ENCODE data around the gene KRT75. TPM values are rescaled to one million over a fixed set of nuclear protein-coding genes. Genes with fewer than 3 reads are reported as not detected.

The KRT75 gene
- total and polyA plus RNA-seq, 12 donors = not detected

DNA sequence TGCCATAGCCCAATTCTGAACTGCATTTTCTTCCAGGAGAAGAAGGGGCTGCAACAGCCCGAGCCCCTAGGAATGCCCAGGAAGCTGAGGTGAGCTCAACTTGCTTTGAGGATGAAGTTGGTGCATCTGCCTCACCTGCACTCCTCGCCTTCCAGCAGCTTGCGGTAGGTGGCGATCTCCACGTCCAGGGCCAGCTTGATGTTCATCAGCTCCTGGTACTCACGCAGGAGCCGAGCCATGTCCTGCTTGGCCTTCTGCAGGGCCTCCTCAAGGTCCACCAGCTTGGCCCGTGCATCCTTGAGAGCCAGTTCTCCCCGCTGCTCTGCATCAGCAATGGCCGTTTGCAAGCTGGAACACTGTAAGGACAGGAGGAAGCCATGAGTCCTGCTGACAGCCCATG, 6.0 kb downstream of the KRT75 start:
- Histone ChIP-seq H3K4me3 (no peak overlapping the region), H3K27me3 (peaks cover 0 to 40% (median 25%) of the 10 kb centered on the region in 7 donors), H3K27ac (no peak overlapping the region), H3K4me1 (peaks cover 0 to 8% (median 0%) of the 10 kb centered on the region in 9 donors), H3K9me3 (no peaks in the 10 kb centered on the region), H3K36me3 (no peaks in the 10 kb centered on the region)
- TF ChIP-seq, protein P1, sequence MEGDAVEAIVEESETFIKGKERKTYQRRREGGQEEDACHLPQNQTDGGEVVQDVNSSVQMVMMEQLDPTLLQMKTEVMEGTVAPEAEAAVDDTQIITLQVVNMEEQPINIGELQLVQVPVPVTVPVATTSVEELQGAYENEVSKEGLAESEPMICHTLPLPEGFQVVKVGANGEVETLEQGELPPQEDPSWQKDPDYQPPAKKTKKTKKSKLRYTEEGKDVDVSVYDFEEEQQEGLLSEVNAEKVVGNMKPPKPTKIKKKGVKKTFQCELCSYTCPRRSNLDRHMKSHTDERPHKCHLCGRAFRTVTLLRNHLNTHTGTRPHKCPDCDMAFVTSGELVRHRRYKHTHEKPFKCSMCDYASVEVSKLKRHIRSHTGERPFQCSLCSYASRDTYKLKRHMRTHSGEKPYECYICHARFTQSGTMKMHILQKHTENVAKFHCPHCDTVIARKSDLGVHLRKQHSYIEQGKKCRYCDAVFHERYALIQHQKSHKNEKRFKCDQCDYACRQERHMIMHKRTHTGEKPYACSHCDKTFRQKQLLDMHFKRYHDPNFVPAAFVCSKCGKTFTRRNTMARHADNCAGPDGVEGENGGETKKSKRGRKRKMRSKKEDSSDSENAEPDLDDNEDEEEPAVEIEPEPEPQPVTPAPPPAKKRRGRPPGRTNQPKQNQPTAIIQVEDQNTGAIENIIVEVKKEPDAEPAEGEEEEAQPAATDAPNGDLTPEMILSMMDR (IDR thresholded peaks at IDR 0.05) = no peak
- no peak for DNase-seq
- intact Hi-C loops (cut with DNase I) = no loop called here
- 85 to 88% methylated on average over 10 of the region's 10 CpGs for WGBS, 2 donors
- no peak for ATAC-seq

DNA sequence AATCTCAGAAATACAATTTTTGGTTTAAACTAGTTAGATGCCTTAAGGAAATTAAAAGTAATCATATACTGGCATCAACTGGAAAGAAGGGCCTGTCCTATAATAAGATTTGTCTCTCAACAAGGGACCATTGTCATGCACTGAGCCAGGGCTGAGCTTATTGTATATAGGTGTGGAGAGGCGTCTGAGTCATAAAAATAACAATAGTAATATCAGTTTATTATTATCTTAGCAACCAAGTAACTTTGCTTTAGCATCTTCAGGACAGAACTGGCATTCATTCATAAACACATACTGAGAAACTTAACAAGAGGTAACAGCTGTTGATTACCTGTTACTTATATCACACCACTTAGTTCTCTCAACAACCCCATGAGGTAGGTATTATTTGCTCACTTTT, 7.1 kb downstream of the KRT75 start:
- Histone ChIP-seq H3K36me3 (no peaks in the 10 kb centered on the region), H3K27me3 (peaks cover 0 to 37% (median 17%) of the 10 kb centered on the region in 7 donors), H3K4me1 (peaks cover 0 to 8% (median 0%) of the 10 kb centered on the region in 9 donors), H3K4me3 (no peak overlapping the region), H3K27ac (no peak overlapping the region), H3K9me3 (no peaks in the 10 kb centered on the region)
- TF ChIP-seq, protein P1 (IDR thresholded peaks at IDR 0.05) = no peak
- ATAC-seq = no peak
- no peak for DNase-seq
- intact Hi-C loops (cut with DNase I) = no loop called here
- WGBS, 2 donors = 79 to 97% methylated on average over 1 of the region's 1 CpG

GRCh38 chr12:52426034-52426433, 8.1 kb downstream of the KRT75 start:
- 91 to 96% methylated on average over 2 of the region's 2 CpGs for WGBS, 2 donors
- intact Hi-C loops (cut with DNase I) = no loop called here
- TF ChIP-seq, protein P1 (IDR thresholded peaks at IDR 0.05) = no peak
- H3K9me3 ChIP-seq = no peaks in the 10 kb centered on the region
- no peak for DNase-seq
- H3K36me3 ChIP-seq = no peaks in the 10 kb centered on the region
- H3K4me3 ChIP-seq = no peak overlapping the region
- H3K27ac ChIP-seq = no peak overlapping the region
- ATAC-seq = no peak
- H3K27me3 ChIP-seq = peaks cover 0 to 32% (median 14%) of the 10 kb centered on the region in 7 donors
- H3K4me1 ChIP-seq = peaks cover 0 to 8% (median 0%) of the 10 kb centered on the region in 9 donors

DNA sequence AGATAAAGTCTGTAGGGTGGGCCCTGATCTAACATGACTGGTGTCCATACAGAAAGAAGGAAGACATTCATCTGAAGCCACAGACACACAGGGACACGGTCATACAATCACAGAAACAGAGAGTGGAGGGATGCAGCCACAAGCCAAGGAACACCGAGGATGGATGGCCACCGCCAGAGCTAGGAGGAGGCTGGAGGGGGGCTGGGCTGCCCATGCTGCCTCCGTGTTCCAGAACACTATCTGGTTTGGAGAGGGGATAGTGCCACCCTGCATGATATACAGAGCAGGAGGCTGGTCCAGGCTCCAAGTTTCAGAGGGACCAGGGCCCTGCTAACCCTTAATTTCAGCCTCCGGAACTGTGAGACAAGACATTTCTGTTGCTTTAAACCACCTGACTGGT, 8.7 kb downstream of the KRT75 start:
- H3K4me1 ChIP-seq = peaks cover 0 to 8% (median 0%) of the 10 kb centered on the region in 9 donors
- TF ChIP-seq, protein P1 (IDR thresholded peaks at IDR 0.05) = no peak
- 85 to 86% methylated on average over 5 of the region's 5 CpGs for WGBS, 2 donors

More for the DNA sequence above, 8.7 kb downstream of the KRT75 start:
- peaks cover 0 to 28% (median 11%) of the 10 kb centered on the region in 7 donors for H3K27me3 ChIP-seq
- intact Hi-C loops (cut with DNase I) = no loop called here
- DNase-seq (no peak), ATAC-seq (no peak)
- no peaks in the 10 kb centered on the region for H3K9me3 ChIP-seq
- no peak overlapping the region for H3K27ac ChIP-seq
- no peak overlapping the region for H3K4me3 ChIP-seq
- no peaks in the 10 kb centered on the region for H3K36me3 ChIP-seq
